OCI-LY3 (cell line): Measurements from ENCODE around the gene RASGRF2.

Source experiments
- H2AFZ ChIP-seq: fragments of 200-600, 300-600 bp; shearing (Covaris generic); 2 replicates; pipeline ENCODE4 v1.6.0; 2014; ENCODE audit warnings: antibody characterized with exemption, low read depth, low read length
- H3K27ac ChIP-seq: fragments of 200-600, 300-600 bp; sonication (generic); 2 replicates; pipeline ENCODE4 v1.5.1; 2014; ENCODE audit warnings: mild to moderate bottlenecking, low read length, moderate library complexity, mixed read lengths
- H3K27me3 ChIP-seq: fragments of 200-600, 300-600 bp; sonication (generic); 2 replicates; pipeline ENCODE4 v1.6.1; 2014; ENCODE audit warnings: low read depth, low read length, mixed read lengths
- H3K36me3 ChIP-seq: fragments of 200-600, 300-600 bp; sonication (generic); replicated peaks from 2 replicates; pipeline ENCODE3; 2014; ENCODE audit warnings: low read depth, low read length, mixed read lengths
- H3K4me1 ChIP-seq: fragments of 300-600, 200-600 bp; sonication (generic); 2 replicates; pipeline ENCODE4 v1.6.1; 2014; ENCODE audit warnings: low read length, mixed read lengths
- H3K4me2 ChIP-seq: fragments of 200-600, 300-600 bp; sonication (generic); 2 replicates; pipeline ENCODE4 v1.6.1; 2014; ENCODE audit warnings: low read length, mixed read lengths
- H3K4me3 ChIP-seq: fragments of 300-600, 200-600 bp; sonication (generic); 2 replicates; pipeline ENCODE4 v1.5.1; 2014; ENCODE audit warnings: antibody characterized with exemption, mild to moderate bottlenecking, low read length, moderate library complexity
- H3K79me2 ChIP-seq: fragments of 300-600, 200-600 bp; shearing (Covaris generic); 2 replicates; pipeline ENCODE4 v1.6.1; 2014; ENCODE audit warnings: mild to moderate bottlenecking, low read length, mixed read lengths
- H3K9ac ChIP-seq: fragments of 300-600, 200-600 bp; shearing (Covaris generic); 2 replicates; pipeline ENCODE4 v1.6.0; 2014; ENCODE audit warnings: mild to moderate bottlenecking, low read length, moderate library complexity
- H3K9me3 ChIP-seq: fragments of 200-600, 300-600 bp; shearing (Covaris generic); 2 replicates; pipeline ENCODE4 v1.6.1; 2014; ENCODE audit warnings: low read length, mixed read lengths; ENCODE audit not compliant: insufficient read depth
- H4K20me1 ChIP-seq: fragments of 200-600, 300-600 bp; sonication (generic); 2 replicates; pipeline ENCODE4 v1.6.1; 2016; ENCODE audit warnings: low read length, mixed read lengths; ENCODE audit not compliant: insufficient read depth
- EZH2phosphoT487 ChIP-seq: fragments of 200-600 bp; shearing (Covaris generic); IDR thresholded peaks from 2 replicates; pipeline ENCODE4 v1.6.1; 2018; ENCODE audit warnings: antibody characterized with exemption, mixed run types, low read depth
- TF ChIP-seq, protein P1 (sequence below): fragments of 200-600, 300-600 bp; sonication (generic); IDR thresholded peaks from 2 replicates; pipeline ENCODE4 v1.5.1; 2014; ENCODE audit warnings: antibody characterized with exemption, low read length, low read depth

RASGRF2 gene

GRCh38 chr5:81140943-81141342, 180.8 kb downstream of the RASGRF2 start:
- no peak overlapping the region for H3K9ac ChIP-seq
- TF ChIP-seq, protein P1, sequence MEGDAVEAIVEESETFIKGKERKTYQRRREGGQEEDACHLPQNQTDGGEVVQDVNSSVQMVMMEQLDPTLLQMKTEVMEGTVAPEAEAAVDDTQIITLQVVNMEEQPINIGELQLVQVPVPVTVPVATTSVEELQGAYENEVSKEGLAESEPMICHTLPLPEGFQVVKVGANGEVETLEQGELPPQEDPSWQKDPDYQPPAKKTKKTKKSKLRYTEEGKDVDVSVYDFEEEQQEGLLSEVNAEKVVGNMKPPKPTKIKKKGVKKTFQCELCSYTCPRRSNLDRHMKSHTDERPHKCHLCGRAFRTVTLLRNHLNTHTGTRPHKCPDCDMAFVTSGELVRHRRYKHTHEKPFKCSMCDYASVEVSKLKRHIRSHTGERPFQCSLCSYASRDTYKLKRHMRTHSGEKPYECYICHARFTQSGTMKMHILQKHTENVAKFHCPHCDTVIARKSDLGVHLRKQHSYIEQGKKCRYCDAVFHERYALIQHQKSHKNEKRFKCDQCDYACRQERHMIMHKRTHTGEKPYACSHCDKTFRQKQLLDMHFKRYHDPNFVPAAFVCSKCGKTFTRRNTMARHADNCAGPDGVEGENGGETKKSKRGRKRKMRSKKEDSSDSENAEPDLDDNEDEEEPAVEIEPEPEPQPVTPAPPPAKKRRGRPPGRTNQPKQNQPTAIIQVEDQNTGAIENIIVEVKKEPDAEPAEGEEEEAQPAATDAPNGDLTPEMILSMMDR, result no peak
- TF ChIP-seq EZH2phosphoT487, result no peak
- H3K4me2 ChIP-seq, result no peak overlapping the region
- no peak overlapping the region for H3K4me3 ChIP-seq
- H3K79me2 ChIP-seq, result no peaks in the 10 kb centered on the region
- H3K27me3 ChIP-seq, result no peaks in the 10 kb centered on the region
- H2AFZ ChIP-seq, result no peak overlapping the region
- H3K4me1 ChIP-seq, result no peaks in the 10 kb centered on the region
- no peaks in the 10 kb centered on the region for H4K20me1 ChIP-seq
- no peaks in the 10 kb centered on the region for H3K9me3 ChIP-seq
- no peak overlapping the region for H3K27ac ChIP-seq
- H3K36me3 ChIP-seq, result no peaks in the 10 kb centered on the region

GRCh38 chr5:81142108-81142507, 181.9 kb downstream of the RASGRF2 start:
- no peak overlapping the region for H3K4me2 ChIP-seq
- no peak overlapping the region for H3K27ac ChIP-seq

GRCh38 chr5:81145329-81145935, 185.3 kb downstream of the RASGRF2 start:
- Histone ChIP-seq H3K9me3 (no peaks in the 10 kb centered on the region), H3K36me3 (no peaks in the 10 kb centered on the region), H3K9ac (no peak overlapping the region), H3K79me2 (no peaks in the 10 kb centered on the region), H3K4me3 (no peak overlapping the region), H3K4me1 (no peaks in the 10 kb centered on the region), H3K4me2 (no peak overlapping the region), H3K27me3 (no peaks in the 10 kb centered on the region), H4K20me1 (no peaks in the 10 kb centered on the region), H3K27ac (no peak overlapping the region), H2AFZ (no peak overlapping the region)
- TF ChIP-seq, protein P1, result no peak
- no peak for TF ChIP-seq EZH2phosphoT487

More at GRCh38 chr5:81142108-81142507, 181.9 kb downstream of the RASGRF2 start:
- TF ChIP-seq EZH2phosphoT487, result no peak
- TF ChIP-seq, protein P1, result no peak
- no peak overlapping the region for H3K9ac ChIP-seq
- H3K36me3 ChIP-seq, result no peaks in the 10 kb centered on the region
- no peaks in the 10 kb centered on the region for H3K79me2 ChIP-seq
- no peaks in the 10 kb centered on the region for H4K20me1 ChIP-seq
- no peaks in the 10 kb centered on the region for H3K4me1 ChIP-seq
- H2AFZ ChIP-seq, result no peak overlapping the region
- no peaks in the 10 kb centered on the region for H3K9me3 ChIP-seq
- H3K4me3 ChIP-seq, result no peak overlapping the region
- no peaks in the 10 kb centered on the region for H3K27me3 ChIP-seq

- Histone ChIP-seq H4K20me1 (no peaks in the 10 kb centered on the region), H3K27ac (no peak overlapping the region), H3K4me3 (no peak overlapping the region), H3K27me3 (no peaks in the 10 kb centered on the region), H3K79me2 (no peaks in the 10 kb centered on the region), H3K4me1 (no peaks in the 10 kb centered on the region), H3K9me3 (no peaks in the 10 kb centered on the region), H3K9ac (no peak overlapping the region), H2AFZ (no peak overlapping the region), H3K36me3 (no peaks in the 10 kb centered on the region), H3K4me2 (no peak overlapping the region)
- TF ChIP-seq, protein P1, result no peak
- no peak for TF ChIP-seq EZH2phosphoT487
Measured at GRCh38 chr5:81146031-81146430, 185.9 kb downstream of the RASGRF2 start.
